ENCODE results near the gene IL12RB2.

IL12RB2 gene

GRCh38 chr1:67348586-67349252 is 41.0 kb downstream of the IL12RB2 start:
- Mint-ChIP-seq H3K27me3 (peaks cover 4% of the 10 kb centered on the region), H3K27ac (no peak overlapping the region), H3K4me3 (no peak overlapping the region), H3K36me3 (peaks cover 12% of the 10 kb centered on the region), H3K4me1 (ENCODE audit: low read depth) (peaks cover 3% of the 10 kb centered on the region), H3K9me3 (ENCODE audit: low read depth) (no peaks in the 10 kb centered on the region)

- Mint-ChIP-seq H3K36me3 (peaks cover 25% of the 10 kb centered on the region), H3K27ac (no peak overlapping the region), H3K4me1 (ENCODE audit: low read depth) (no peaks in the 10 kb centered on the region), H3K27me3 (peaks cover 5% of the 10 kb centered on the region), H3K9me3 (ENCODE audit: low read depth) (no peaks in the 10 kb centered on the region), H3K4me3 (no peak overlapping the region)
These were observed 43.1 kb downstream of the IL12RB2 start for GRCh38 chr1:67350783-67351182.

- no peak overlapping the region for H3K4me3 Mint-ChIP-seq
- no peak overlapping the region for H3K27ac Mint-ChIP-seq
- peaks cover 25% of the 10 kb centered on the region for H3K36me3 Mint-ChIP-seq
- no peaks in the 10 kb centered on the region for H3K9me3 Mint-ChIP-seq (ENCODE audit: low read depth)
- H3K27me3 Mint-ChIP-seq: peaks cover 2% of the 10 kb centered on the region
- H3K4me1 Mint-ChIP-seq (ENCODE audit: low read depth): no peaks in the 10 kb centered on the region
These were observed 44.5 kb downstream of the IL12RB2 start for GRCh38 chr1:67352211-67352610.

- H3K4me3 Mint-ChIP-seq: no peak overlapping the region
- H3K27me3 Mint-ChIP-seq: peaks cover 2% of the 10 kb centered on the region
- no peak overlapping the region for H3K27ac Mint-ChIP-seq
- H3K9me3 Mint-ChIP-seq (ENCODE audit: low read depth): no peaks in the 10 kb centered on the region
- peaks cover 25% of the 10 kb centered on the region for H3K36me3 Mint-ChIP-seq
- H3K4me1 Mint-ChIP-seq (ENCODE audit: low read depth): peaks cover 2% of the 10 kb centered on the region
These were observed 48.2 kb downstream of the IL12RB2 start for GRCh38 chr1:67355745-67356424.

GRCh38 chr1:67359592-67359991 is 51.9 kb downstream of the IL12RB2 start:
- H3K36me3 Mint-ChIP-seq: peaks cover 17% of the 10 kb centered on the region
- H3K4me3 Mint-ChIP-seq: no peak overlapping the region
- H3K27me3 Mint-ChIP-seq: no peaks in the 10 kb centered on the region
- H3K9me3 Mint-ChIP-seq (ENCODE audit: low read depth): no peaks in the 10 kb centered on the region
- peaks cover 12% of the 10 kb centered on the region for H3K4me1 Mint-ChIP-seq (ENCODE audit: low read depth)
- H3K27ac Mint-ChIP-seq: peak overlapping the region; percentile 29

GRCh38 chr1:67361641-67362040 is 54.0 kb downstream of the IL12RB2 start:
- Mint-ChIP-seq H3K27me3 (no peaks in the 10 kb centered on the region), H3K36me3 (peaks cover 10% of the 10 kb centered on the region), H3K9me3 (ENCODE audit: low read depth) (no peaks in the 10 kb centered on the region), H3K4me3 (no peak overlapping the region), H3K4me1 (ENCODE audit: low read depth) (peaks cover 12% of the 10 kb centered on the region), H3K27ac (no peak overlapping the region)

- no peak overlapping the region for H3K27ac Mint-ChIP-seq
- no peaks in the 10 kb centered on the region for H3K9me3 Mint-ChIP-seq (ENCODE audit: low read depth)
- H3K4me1 Mint-ChIP-seq (ENCODE audit: low read depth): peaks cover 1% of the 10 kb centered on the region
- peaks cover 12% of the 10 kb centered on the region for H3K36me3 Mint-ChIP-seq
- H3K27me3 Mint-ChIP-seq: no peaks in the 10 kb centered on the region
- H3K4me3 Mint-ChIP-seq: no peak overlapping the region
These were observed 59.8 kb downstream of the IL12RB2 start for GRCh38 chr1:67367370-67368045.

- H3K9me3 Mint-ChIP-seq (ENCODE audit: low read depth): no peaks in the 10 kb centered on the region
- no peak overlapping the region for H3K27ac Mint-ChIP-seq
- H3K27me3 Mint-ChIP-seq: no peaks in the 10 kb centered on the region
- H3K4me3 Mint-ChIP-seq: no peak overlapping the region
- peaks cover 12% of the 10 kb centered on the region for H3K36me3 Mint-ChIP-seq
- H3K4me1 Mint-ChIP-seq (ENCODE audit: low read depth): no peaks in the 10 kb centered on the region
These were observed 60.4 kb downstream of the IL12RB2 start for GRCh38 chr1:67368046-67368514.

- Mint-ChIP-seq H3K4me3 (no peak overlapping the region), H3K4me1 (ENCODE audit: low read depth) (no peaks in the 10 kb centered on the region), H3K9me3 (ENCODE audit: low read depth) (no peaks in the 10 kb centered on the region), H3K27ac (no peak overlapping the region), H3K27me3 (no peaks in the 10 kb centered on the region), H3K36me3 (peaks cover 17% of the 10 kb centered on the region)
These were observed 63.4 kb downstream of the IL12RB2 start for GRCh38 chr1:67371043-67371442.

GRCh38 chr1:67371681-67372080 is 64.0 kb downstream of the IL12RB2 start:
- no peaks in the 10 kb centered on the region for H3K9me3 Mint-ChIP-seq (ENCODE audit: low read depth)
- no peak overlapping the region for H3K27ac Mint-ChIP-seq
- H3K4me3 Mint-ChIP-seq: no peak overlapping the region
- peaks cover 19% of the 10 kb centered on the region for H3K36me3 Mint-ChIP-seq
- no peaks in the 10 kb centered on the region for H3K27me3 Mint-ChIP-seq
- H3K4me1 Mint-ChIP-seq (ENCODE audit: low read depth): no peaks in the 10 kb centered on the region

GRCh38 chr1:67372136-67372535 is 64.5 kb downstream of the IL12RB2 start:
- no peak overlapping the region for H3K4me3 Mint-ChIP-seq
- no peaks in the 10 kb centered on the region for H3K27me3 Mint-ChIP-seq
- H3K27ac Mint-ChIP-seq: no peak overlapping the region
- no peaks in the 10 kb centered on the region for H3K4me1 Mint-ChIP-seq (ENCODE audit: low read depth)
- peaks cover 18% of the 10 kb centered on the region for H3K36me3 Mint-ChIP-seq
- no peaks in the 10 kb centered on the region for H3K9me3 Mint-ChIP-seq (ENCODE audit: low read depth)

GRCh38 chr1:67372898-67373297 is 65.2 kb downstream of the IL12RB2 start:
- Mint-ChIP-seq H3K27ac (no peak overlapping the region), H3K4me1 (ENCODE audit: low read depth) (no peaks in the 10 kb centered on the region), H3K4me3 (no peak overlapping the region), H3K27me3 (no peaks in the 10 kb centered on the region), H3K9me3 (ENCODE audit: low read depth) (no peaks in the 10 kb centered on the region), H3K36me3 (peaks cover 20% of the 10 kb centered on the region)

GRCh38 chr1:67376381-67376780 is 68.7 kb downstream of the IL12RB2 start:
- Mint-ChIP-seq H3K9me3 (ENCODE audit: low read depth) (no peaks in the 10 kb centered on the region), H3K4me1 (ENCODE audit: low read depth) (no peaks in the 10 kb centered on the region), H3K27ac (no peak overlapping the region), H3K36me3 (peaks cover 31% of the 10 kb centered on the region), H3K27me3 (no peaks in the 10 kb centered on the region), H3K4me3 (no peak overlapping the region)

- Mint-ChIP-seq H3K27me3 (no peaks in the 10 kb centered on the region), H3K4me1 (ENCODE audit: low read depth) (no peaks in the 10 kb centered on the region), H3K9me3 (ENCODE audit: low read depth) (no peaks in the 10 kb centered on the region), H3K27ac (no peak overlapping the region), H3K36me3 (peaks cover 32% of the 10 kb centered on the region), H3K4me3 (no peak overlapping the region)
These were observed 69.6 kb downstream of the IL12RB2 start for GRCh38 chr1:67377253-67377652.

- Mint-ChIP-seq H3K36me3 (peaks cover 49% of the 10 kb centered on the region), H3K27ac (no peak overlapping the region), H3K4me3 (no peak overlapping the region), H3K4me1 (ENCODE audit: low read depth) (no peaks in the 10 kb centered on the region), H3K9me3 (ENCODE audit: low read depth) (peaks cover 7% of the 10 kb centered on the region), H3K27me3 (no peaks in the 10 kb centered on the region)
These were observed 73.5 kb downstream of the IL12RB2 start for GRCh38 chr1:67381154-67381553.

Measured in activated naive CD8-positive, alpha-beta T cell (primary cell).